GM18861 (cell line): ENCODE data around the gene VASH2.
A peak's percentile ranks its signal among the peaks of the same experiment; 100 is the strongest.
"Not testable (repeated sequence)": the region's sequence is repeated elsewhere in the genome, so short reads cannot be mapped to it uniquely, and the experiment has no call there.

Experiments used
- ATAC-seq: cut with Tn5 transposase; IDR thresholded peaks from one replicate; pipeline ENCODE4 v1.9.1; 2021; ENCODE audit not compliant: unreplicated experiment

Gene VASH2

DNA sequence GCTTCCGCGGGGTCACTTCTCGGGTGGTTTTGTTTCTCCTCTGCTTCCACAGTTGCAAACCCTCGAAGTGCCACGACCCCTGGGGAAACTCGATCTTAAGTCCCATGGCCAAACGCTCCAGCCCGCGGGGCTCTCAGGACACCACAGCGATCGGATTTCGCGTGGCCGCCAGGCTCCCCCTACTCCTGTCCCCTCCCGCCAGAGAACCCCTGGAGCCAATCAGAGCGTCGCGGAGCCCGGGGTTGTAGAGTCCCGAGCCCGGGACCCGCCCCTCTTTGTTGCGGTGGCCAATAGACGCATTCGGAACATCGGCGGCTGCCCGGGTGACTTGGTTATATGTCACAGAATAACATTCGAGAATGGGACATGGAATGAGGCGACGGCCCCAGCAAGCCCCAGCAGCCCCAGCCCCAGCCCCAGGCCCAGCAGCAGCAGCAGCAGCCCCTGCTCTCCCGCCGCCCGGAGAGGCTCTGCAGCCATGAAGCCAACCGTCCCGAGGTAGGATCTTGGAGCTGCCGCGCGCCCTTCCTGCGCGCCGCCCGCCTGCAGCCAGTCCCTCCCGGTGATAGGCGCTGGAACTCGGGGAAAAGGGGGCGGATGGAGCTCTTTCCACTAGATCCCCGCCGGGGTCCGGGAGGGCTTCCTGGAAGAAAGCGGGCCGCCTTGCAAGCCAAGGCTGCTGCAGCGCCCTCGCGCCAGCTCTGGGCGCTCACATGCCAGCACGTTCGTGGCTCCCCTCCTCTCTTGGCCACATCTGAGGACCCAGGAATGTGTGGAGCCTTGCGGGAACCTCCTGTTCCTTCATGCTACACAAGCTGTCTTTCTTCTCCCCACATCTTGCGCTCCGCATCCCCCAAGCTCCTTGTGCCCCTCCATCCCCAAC is at the start of gene VASH2:
TSS of gene VASH2 (plus strand) at position 299 of the 883 bp plus-strand sequence. CDS start 1,002 bp downstream, outside the sequence.
- ATAC-seq = peak; percentile 93

- ATAC-seq = no peak
These were observed 49.1 kb upstream of the VASH2 start for GRCh38 chr1:212901290-212901689.

DNA sequence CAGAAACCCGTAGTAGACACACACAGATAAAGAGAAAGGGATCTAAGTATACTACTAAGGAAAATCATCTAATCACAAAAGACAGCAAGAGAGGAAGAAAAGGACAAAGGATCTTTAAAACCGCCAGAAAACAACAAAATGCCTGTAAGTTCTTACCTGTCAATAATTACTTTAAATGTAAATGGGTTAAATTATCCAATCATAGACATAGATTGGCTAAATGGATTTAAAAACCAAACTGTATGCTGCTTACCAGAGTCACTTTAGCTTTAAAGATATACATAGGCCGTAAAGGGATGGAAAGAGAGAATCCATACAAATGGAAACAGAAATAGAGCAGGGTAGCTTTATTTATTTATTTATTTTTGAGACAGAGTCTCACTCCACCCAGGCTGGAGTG is 48.3 kb upstream of the VASH2 start:
- ATAC-seq = no peak

DNA sequence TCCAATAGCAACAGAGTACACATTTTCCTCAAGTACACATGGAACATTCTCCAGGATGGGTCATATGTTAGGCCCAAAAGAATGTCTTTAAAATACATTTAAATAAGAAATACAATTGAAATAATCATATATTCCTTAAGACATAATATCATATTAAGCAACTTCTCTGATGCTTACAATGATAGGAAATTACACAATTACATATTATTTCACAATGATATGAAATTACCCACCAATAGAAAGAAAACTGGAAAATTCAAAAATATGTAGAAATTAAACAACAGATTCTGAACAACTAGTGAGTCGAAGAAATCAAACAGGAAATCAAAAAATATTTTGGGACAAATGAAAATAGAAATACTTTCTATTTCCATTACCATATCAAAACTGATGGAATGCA is 46.7 kb upstream of the VASH2 start:
- ATAC-seq = no peak

DNA sequence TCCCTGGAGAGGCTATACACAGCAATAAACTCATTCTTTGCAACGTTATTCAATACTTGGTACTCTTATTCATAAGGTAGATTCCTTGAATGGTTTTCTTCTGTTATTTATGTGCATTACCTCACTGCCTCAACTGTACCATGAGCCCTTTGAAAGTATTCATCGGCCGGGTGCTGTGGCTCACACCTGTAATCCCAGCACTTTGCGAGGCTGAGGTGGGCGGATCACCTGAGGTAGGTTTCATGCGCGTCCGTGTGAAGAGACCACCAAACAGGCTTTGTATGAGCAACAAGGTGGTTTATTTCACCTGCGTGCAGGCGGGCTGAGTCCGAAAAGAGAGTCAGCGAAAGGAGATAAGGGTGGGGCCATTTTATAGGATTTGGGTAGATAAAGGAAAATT is 42.3 kb upstream of the VASH2 start:
- not testable (repeated sequence) for ATAC-seq

- ATAC-seq = no peak
These were observed 41.4 kb upstream of the VASH2 start for GRCh38 chr1:212908971-212909370.

- no peak for ATAC-seq
These were observed 40.7 kb upstream of the VASH2 start for GRCh38 chr1:212909652-212910063.

DNA sequence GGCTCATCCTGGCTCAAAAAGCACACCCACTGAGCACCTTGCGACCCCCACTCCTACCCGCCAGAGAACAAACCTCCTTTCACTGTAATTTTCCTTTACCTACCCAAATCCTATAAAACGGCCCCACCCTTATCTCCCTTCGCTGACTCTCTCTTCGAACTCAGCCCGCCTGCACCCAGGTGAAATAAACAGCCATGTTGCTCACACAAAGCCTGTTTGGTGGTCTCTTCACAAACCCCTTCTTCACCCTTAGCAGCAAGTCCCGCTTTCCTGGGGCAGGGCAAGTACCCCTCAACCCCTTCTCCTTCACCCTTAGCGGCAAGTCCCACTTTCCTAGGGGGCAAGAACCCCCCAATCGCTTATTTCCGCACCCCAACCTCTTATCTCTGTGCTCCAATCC is 40.1 kb upstream of the VASH2 start:
- not testable (repeated sequence) for ATAC-seq

DNA sequence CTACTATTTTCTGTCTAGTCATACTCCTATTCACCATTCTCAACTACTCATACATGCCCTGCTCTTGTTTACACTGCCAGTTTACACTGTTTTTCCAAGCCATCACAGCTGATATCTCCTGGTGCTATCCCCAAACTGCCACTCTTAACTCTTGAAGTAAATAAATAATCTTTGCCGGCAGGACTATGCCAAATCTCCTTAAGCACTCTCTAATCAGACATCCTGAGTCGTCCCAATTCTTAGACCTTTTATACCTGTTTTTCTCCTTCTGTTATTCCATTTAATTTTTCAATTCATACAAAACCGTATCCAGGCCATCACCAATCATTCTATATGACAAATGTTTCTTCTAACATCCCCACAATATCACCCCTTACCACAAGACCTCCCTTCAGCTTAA is 36.7 kb upstream of the VASH2 start:
- ATAC-seq = not testable (repeated sequence)

DNA sequence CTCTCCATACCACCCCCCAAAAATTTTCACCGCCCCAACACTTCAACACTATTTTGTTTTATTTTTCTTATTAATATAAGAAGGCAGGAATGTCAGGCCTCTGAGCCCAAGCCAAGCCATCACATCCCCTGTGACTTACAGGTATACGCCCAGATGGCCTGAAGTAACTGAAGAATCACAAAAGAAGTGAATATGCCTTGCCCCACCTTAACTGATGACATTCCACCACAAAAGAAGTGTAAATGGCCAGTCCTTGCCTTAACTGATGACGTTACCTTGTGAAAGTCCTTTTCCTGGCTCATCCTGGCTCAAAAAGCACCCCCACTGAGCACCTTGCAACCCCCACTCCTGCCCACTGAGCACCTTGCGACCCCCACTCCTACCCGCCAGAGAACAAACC is 36.2 kb upstream of the VASH2 start:
- not testable (repeated sequence) for ATAC-seq

GRCh38 chr1:212914789-212915188 is 35.6 kb upstream of the VASH2 start:
- ATAC-seq = no peak

GRCh38 chr1:212915245-212916091 is 34.9 kb upstream of the VASH2 start:
- ATAC-seq = no peak

GRCh38 chr1:212916481-212917133 is 33.7 kb upstream of the VASH2 start:
- no peak for ATAC-seq

DNA sequence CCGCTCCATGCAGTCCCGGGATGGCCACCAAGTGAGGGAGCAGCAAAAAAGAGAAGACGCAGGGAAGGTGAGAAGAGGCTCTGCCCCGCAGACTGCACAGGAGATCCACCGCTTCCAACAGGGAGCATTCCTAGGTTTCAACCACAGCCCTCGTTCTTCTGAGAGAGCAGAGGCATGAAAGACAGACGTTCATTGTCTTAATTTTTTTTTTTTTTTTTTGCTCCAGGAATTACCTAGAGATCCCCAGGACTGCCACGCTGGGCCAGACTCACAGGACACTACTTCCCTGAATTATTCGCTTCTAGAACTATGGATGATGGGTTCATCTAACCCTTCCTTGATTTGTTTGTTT is 33.2 kb upstream of the VASH2 start:
- ATAC-seq = no peak

GRCh38 chr1:212917858-212918257 is 32.5 kb upstream of the VASH2 start:
- ATAC-seq = no peak

- no peak for ATAC-seq
These were observed 31.5 kb upstream of the VASH2 start for GRCh38 chr1:212918824-212919223.

DNA sequence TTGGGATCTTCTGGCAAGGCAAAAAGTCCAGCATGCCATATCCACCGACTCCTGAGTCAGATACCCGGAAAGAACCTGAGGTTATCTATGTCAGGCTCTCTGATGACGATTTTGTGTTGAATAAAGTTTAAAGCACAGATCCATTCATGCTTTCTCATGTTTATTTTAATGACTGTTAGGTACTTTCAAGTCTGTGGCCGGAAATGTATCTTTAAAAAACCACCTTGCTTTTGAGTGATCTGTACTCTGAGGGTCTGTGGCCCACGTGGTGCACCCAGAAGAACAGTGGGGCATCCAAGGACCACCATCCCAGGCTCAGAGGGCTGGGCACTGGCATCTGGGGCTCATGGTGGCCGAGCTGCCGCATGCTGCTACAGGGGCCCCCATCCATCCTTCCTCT is 30.1 kb upstream of the VASH2 start:
- ATAC-seq = no peak

GRCh38 chr1:212920896-212921295 is 29.4 kb upstream of the VASH2 start:
- no peak for ATAC-seq

- ATAC-seq = no peak
These were observed 28.3 kb upstream of the VASH2 start for GRCh38 chr1:212922016-212922415.

DNA sequence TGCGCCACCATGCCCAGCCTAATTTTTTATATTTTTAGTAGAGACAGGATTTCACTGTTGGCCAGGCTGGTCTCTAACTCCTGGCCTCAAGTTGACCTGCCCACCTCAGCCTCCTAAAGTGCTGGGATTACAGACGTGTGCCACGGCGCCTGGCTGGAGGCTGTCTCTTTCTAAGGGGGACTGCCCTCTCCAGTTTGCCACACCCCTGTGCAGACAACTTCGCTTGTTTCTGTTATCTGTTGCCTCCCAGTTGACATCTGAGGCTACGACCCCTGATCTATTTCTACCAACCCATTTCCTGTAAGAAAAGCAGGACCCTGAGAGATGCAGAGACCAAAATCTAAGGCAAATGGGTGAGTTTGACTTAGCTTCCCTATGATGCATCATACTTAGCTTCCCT is 24.0 kb upstream of the VASH2 start:
- no peak for ATAC-seq
